HepG2 (cell line): ENCODE data around the gene LDLRAD3. TPM values are rescaled to one million over a fixed set of nuclear protein-coding genes. Genes with fewer than 3 reads are reported as not detected.

Experiments used
- ATAC-seq: fragments of 200-7000 bp; cut with Tn5 transposase; 3 replicates; pipeline ENCODE4 v1.9.1; 2020; ENCODE audit warnings: mild to moderate bottlenecking, moderate library complexity
- BruUV-seq: library from RNA; stranded (reverse); fragments of 400-500 nt; replicated peaks from 2 replicates; lab custom pipeline; 2021; lab: Mats Ljungman, UMichigan
- CTCF ChIA-PET: fragments of 300-600 bp; formaldehyde crosslinking; extraction: SDS; loops from one replicate; lab custom pipeline; 2021; ENCODE audit warnings: low total read pairs, inconsistent platforms, low intra/inter-chr PET ratio; lab: Yijun Ruan, JAX
- POLR2A ChIA-PET: fragments of 350-600 bp; sonication (Branson Sonifier 250); formaldehyde crosslinking; loops from one replicate; lab custom pipeline; 2020; ENCODE audit warnings: antibody characterized with exemption, inconsistent platforms; lab: Yijun Ruan, JAX
- DNase-seq: peaks from one replicate; pipeline ENCODE4 v3.0.0-alpha.2; 2015; ENCODE audit warnings: low spot score
- FAIRE-seq: peaks from 3 replicates; lab custom pipeline; 2011; peaks lifted over from hg19 to GRCh38; lab: Jason Lieb, UNC
- H2AFZ ChIP-seq: one replicate; pipeline ENCODE4 v1.6.1; 2011; ENCODE audit warnings: low read length, inconsistent platforms
- H3K27ac ChIP-seq: fragments of 300-600 bp; 3 replicates; pipeline ENCODE4 v1.8.0; 2011; ENCODE audit warnings: mixed run types, mild to moderate bottlenecking, mixed read lengths, low read length, inconsistent platforms; ENCODE audit not compliant: insufficient read depth; ENCODE audit errors: extremely low read length
- H3K27me3 ChIP-seq, 2 experiments: fragments of 200-600 bp in 1 of 2; 2 replicates in 1 of 2; 3 replicates in 1 of 2; pipeline versions ENCODE4 v1.6.0 to v1.8.0; 2011; ENCODE audit warnings: low read length in 2 of 2, mild to moderate bottlenecking in 2 of 2, moderate library complexity in 2 of 2, inconsistent platforms in 1 of 2; ENCODE audit not compliant: insufficient read depth in 2 of 2, control insufficient read depth in 1 of 2
- H3K36me3 ChIP-seq, 2 experiments: fragments of 200-600 bp in 1 of 2; replicated peaks in 1 of 2; 2 replicates in 1 of 2; 3 replicates in 1 of 2; pipeline versions ENCODE4 v1.5.1 to v1.8.0; 2011; ENCODE audit warnings: low read length in 2 of 2, inconsistent platforms in 1 of 2; ENCODE audit not compliant: insufficient read depth in 2 of 2, control insufficient read depth in 1 of 2
- H3K4me1 ChIP-seq: 2 replicates; pipeline ENCODE4 v1.5.1; 2012; ENCODE audit warnings: low read length, inconsistent platforms; ENCODE audit not compliant: insufficient read depth
- H3K4me2 ChIP-seq: 2 replicates; pipeline ENCODE4 v1.6.0; 2011; ENCODE audit warnings: low read depth, low read length, inconsistent platforms
- H3K4me3 ChIP-seq, 3 experiments: fragments of 200-600 bp in 1 of 3; sonication (generic), shearing (Covaris generic) in 1 of 3; replicated peaks in 1 of 3; 2 replicates each; pipeline ENCODE4 v1.5.1; 2011 to 2016; ENCODE audit warnings: low read length in 3 of 3, inconsistent platforms in 2 of 3, low read depth in 2 of 3, mild to moderate bottlenecking in 2 of 3, control low read depth in 1 of 3, mixed read lengths in 1 of 3; ENCODE audit not compliant: insufficient read depth in 1 of 3
- H3K79me2 ChIP-seq: one replicate; pipeline ENCODE4 v1.6.1; 2011; ENCODE audit warnings: low read length, inconsistent platforms; ENCODE audit not compliant: insufficient read depth
- H3K9ac ChIP-seq: 2 replicates; pipeline ENCODE4 v1.6.0; 2011; ENCODE audit warnings: mild to moderate bottlenecking, low read depth, low read length, inconsistent platforms; ENCODE audit not compliant: insufficient read depth
- H3K9me3 ChIP-seq: 2 replicates; pipeline ENCODE4 v1.5.1; 2012; ENCODE audit warnings: mild to moderate bottlenecking, low read length
- H4K20me1 ChIP-seq: 2 replicates; pipeline ENCODE4 v1.6.0; 2011; ENCODE audit warnings: inconsistent platforms, mild to moderate bottlenecking, low read length, moderate library complexity; ENCODE audit not compliant: insufficient read depth
- CBX5 ChIP-seq: sonication (generic); formaldehyde crosslinking; IDR thresholded peaks from 2 replicates; pipeline ENCODE4 v1.4.0; 2020; ENCODE audit warnings: missing genetic modification reagents, borderline replicate concordance
- FOXM1 ChIP-seq: sonication (generic); formaldehyde crosslinking; IDR thresholded peaks from 2 replicates; pipeline ENCODE4 v1.5.0; 2020; ENCODE audit warnings: missing genetic modification reagents
- GABPA ChIP-seq, 2 experiments: IDR thresholded peaks; 2 replicates each; pipeline ENCODE4 v1.6.1; 2011 to 2016; ENCODE audit warnings: low read depth in 2 of 2, low read length in 1 of 2, missing biosample characterization in 1 of 2, missing genetic modification characterization in 1 of 2
- KAT2B ChIP-seq: fragments of 150-350 bp; IDR thresholded peaks from 2 replicates; pipeline ENCODE4 v1.6.1; 2014; ENCODE audit warnings: low read depth, low read length, borderline replicate concordance
- MTA3 ChIP-seq: sonication (generic); formaldehyde crosslinking; IDR thresholded peaks from 2 replicates; pipeline ENCODE4 v1.4.0; 2020; ENCODE audit warnings: missing genetic modification reagents
- POLR2G ChIP-seq: fragments of 200-400 bp; formaldehyde crosslinking; IDR thresholded peaks from 2 replicates; pipeline ENCODE4 v1.6.1; 2018; ENCODE audit warnings: mild to moderate bottlenecking, low read depth, low read length, moderate library complexity
- RCOR2 ChIP-seq: IDR thresholded peaks from 2 replicates; pipeline ENCODE4 v1.6.1; 2016; ENCODE audit warnings: missing biosample characterization, missing genetic modification reagents
- SCMH1 ChIP-seq: sonication (generic); formaldehyde crosslinking; IDR thresholded peaks from 2 replicates; pipeline ENCODE4 v1.9.0; 2021; ENCODE audit warnings: missing genetic modification reagents, mild to moderate bottlenecking, borderline replicate concordance
- SP5 ChIP-seq: IDR thresholded peaks from 2 replicates; pipeline ENCODE4 v1.6.1; 2016; ENCODE audit warnings: low read depth, borderline replicate concordance
- ZNF3 ChIP-seq: IDR thresholded peaks from 2 replicates; pipeline ENCODE4 v1.7.0; 2017; ENCODE audit warnings: inconsistent platforms
- ZSCAN25 ChIP-seq: sonication (generic); formaldehyde crosslinking; IDR thresholded peaks from 2 replicates; pipeline ENCODE4 v1.8.0; 2022; ENCODE audit warnings: mild to moderate bottlenecking, missing genetic modification reagents
- WGBS: methylation state at CpG from one replicate; pipeline ENCODE4 v1.1.6; 2017; ENCODE audit warnings: low lambda C conversion rate; 5-methylcytosine and 5-hydroxymethylcytosine counted together
- in situ Hi-C: cut with HindIII; loops from 2 replicates; pipeline ENCODE4 v1.10.0; 2017; ENCODE audit warnings: low pct_unique_long_range_greater_than_20kb; ENCODE audit not compliant: extremely low pct_ligation_motif_present
- intact Hi-C: fragments of 100-400 bp; cut with micrococcal nuclease; formaldehyde crosslinking; loops from one replicate; pipeline ENCODE4 v1.10.0; 2022; ENCODE audit not compliant: unreplicated experiment
- polyA plus RNA-seq, 8 experiments: library from polyadenylated mRNA; depleted of rRNA in 3 of 8; stranded (reverse) in 7 of 8; unstranded in 1 of 8; fragments of >200 nt; fragmentation: Illumina TruSeq in 4 of 8; extraction: Trizol in 4 of 8; gene quantifications; 2 replicates each; pipeline versions ENCODE4 v1.2.1 to v1.2.3, GENCODE V29; 2011 to 2016; ENCODE audit warnings: low read depth in 4 of 8, missing spikeins in 1 of 8, mixed read lengths in 1 of 8; ENCODE audit not compliant: insufficient read depth in 1 of 8
- total RNA-seq, 5 experiments: library from RNA; depleted of rRNA; stranded (reverse); fragments of >200 nt; fragmentation: Illumina TruSeq; extraction: Trizol; gene quantifications; 2 replicates each; pipeline ENCODE4 v1.2.3, GENCODE V29; 2016; ENCODE audit warnings: low read depth in 1 of 5
- TF ChIP-seq, protein P1 (sequence below): IDR thresholded peaks from 2 replicates; pipeline ENCODE4 v1.6.1; 2016; ENCODE audit warnings: missing genetic modification reagents, missing compliant biosample characterization
- TF ChIP-seq, protein P2 (sequence below): sonication (generic); formaldehyde crosslinking; conservative IDR thresholded peaks from 2 replicates; pipeline ENCODE4 v1.8.0; 2022; ENCODE audit warnings: low read depth, missing genetic modification reagents

Gene LDLRAD3
- total and polyA plus RNA-seq, 2 of the 13 experiments (the other 11 are each of a cell fraction or from before 2014, with no cell fraction given), result 0.50 to 0.60 TPM

DNA sequence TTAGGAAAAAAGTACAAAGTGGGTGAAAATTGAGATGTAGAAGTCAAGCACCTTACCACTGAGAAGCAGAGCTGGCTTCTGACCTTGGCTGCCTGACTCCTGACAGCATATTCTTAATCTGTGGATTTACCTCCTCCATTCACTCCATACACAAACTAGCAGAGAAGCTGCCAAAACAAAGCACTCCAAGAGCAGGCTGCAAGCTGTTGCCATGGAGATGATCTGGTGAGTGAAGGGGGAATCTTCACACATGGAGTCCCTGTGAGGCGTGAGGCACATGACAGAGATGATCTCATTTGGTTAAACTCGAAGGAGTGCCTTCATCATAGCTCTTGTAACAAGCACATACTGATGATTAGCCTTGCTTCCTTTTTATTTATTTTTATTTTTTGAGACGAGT lies 329.2 kb downstream of the LDLRAD3 start:
- intact Hi-C loops, result no loop called here
- TF ChIP-seq KAT2B (no peak), FOXM1 (CRISPR knock-in tag) (no peak), ZNF3 (no peak), CBX5 (no peak), GABPA (IDR thresholded peaks at IDR 0.05; ENCODE audit: low read depth, low read length) (no peak), GABPA (CRISPR knock-in tag; IDR thresholded peaks at IDR 0.05; ENCODE audit: low read depth) (no peak), POLR2G (no peak), MTA3 (CRISPR knock-in tag) (no peak), SP5 (CRISPR knock-in tag) (no peak)
- TF ChIP-seq, protein P1, sequence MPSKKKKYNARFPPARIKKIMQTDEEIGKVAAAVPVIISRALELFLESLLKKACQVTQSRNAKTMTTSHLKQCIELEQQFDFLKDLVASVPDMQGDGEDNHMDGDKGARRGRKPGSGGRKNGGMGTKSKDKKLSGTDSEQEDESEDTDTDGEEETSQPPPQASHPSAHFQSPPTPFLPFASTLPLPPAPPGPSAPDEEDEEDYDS, result no peak
- in situ Hi-C loops, result loop anchor here (25.0 kb wide), 1 partner anchor 786 kb away; no protein-coding TSS in a partner anchor
- 95% methylated on average over 3 of the region's 3 CpGs for WGBS
- ChIA-PET POLR2A (no interaction called here), CTCF (no interaction called here)
- Histone ChIP-seq H2AFZ (no peak overlapping the region), H3K4me2 (no peak overlapping the region), H3K27me3 (no peaks in the 10 kb centered on the region), H3K9ac (no peak overlapping the region), H3K27ac (no peak overlapping the region), H3K4me3 (no peak overlapping the region), H3K79me2 (no peaks in the 10 kb centered on the region), H3K9me3 (no peaks in the 10 kb centered on the region), H3K36me3 (peaks cover 8 to 25% of the 10 kb centered on the region in 2 experiments; a peak in 4 of 5 replicates), H4K20me1 (no peaks in the 10 kb centered on the region), H3K4me1 (no peaks in the 10 kb centered on the region)
- ATAC-seq (no peak), FAIRE-seq (no peak), DNase-seq (no peak)
- BruUV-seq, result no TSS peak

DNA sequence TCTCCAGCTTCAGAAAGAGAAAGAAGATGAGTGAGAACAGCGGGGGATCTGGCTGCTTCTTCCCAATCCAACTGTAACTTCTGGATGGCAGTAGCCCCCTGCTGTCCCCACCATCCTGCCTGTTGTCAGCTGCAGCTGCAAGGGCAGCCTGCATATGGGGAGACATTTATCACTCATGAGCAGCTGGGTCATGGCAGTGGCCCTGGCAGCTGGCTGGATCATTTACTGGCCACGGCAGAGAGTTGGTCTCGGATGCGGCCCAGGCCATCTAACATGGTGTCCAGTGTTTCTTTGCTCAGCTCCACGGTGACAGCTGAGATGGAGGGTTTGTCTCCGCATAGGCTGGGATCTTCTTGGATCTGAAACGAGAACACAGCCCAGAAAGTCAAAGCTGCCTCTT lies 330.6 kb downstream of the LDLRAD3 start:
- Histone ChIP-seq H3K9me3 (no peaks in the 10 kb centered on the region), H2AFZ (no peak overlapping the region), H3K4me1 (no peaks in the 10 kb centered on the region), H3K9ac (no peak overlapping the region), H3K27ac (no peak overlapping the region), H3K36me3 (peaks cover 11 to 28% of the 10 kb centered on the region in 2 experiments; a peak in 4 of 5 replicates), H3K4me3 (no peak overlapping the region), H3K4me2 (no peak overlapping the region), H3K79me2 (no peaks in the 10 kb centered on the region), H4K20me1 (no peaks in the 10 kb centered on the region), H3K27me3 (no peaks in the 10 kb centered on the region)
- no peak for FAIRE-seq
- 95% methylated on average over 7 of the region's 7 CpGs for WGBS
- BruUV-seq, result no TSS peak
- CTCF ChIA-PET, result no interaction called here
- POLR2A ChIA-PET, result no interaction called here
- no peak for ATAC-seq
- DNase-seq, result no peak
- in situ Hi-C loops, result loop anchor here (25.0 kb wide), 1 partner anchor 787 kb away; no protein-coding TSS in a partner anchor
- TF ChIP-seq ZSCAN25 (CRISPR knock-in tag) (no peak), SCMH1 (CRISPR knock-in tag) (no peak), RCOR2 (CRISPR knock-in tag) (no peak)
- TF ChIP-seq, protein P2, sequence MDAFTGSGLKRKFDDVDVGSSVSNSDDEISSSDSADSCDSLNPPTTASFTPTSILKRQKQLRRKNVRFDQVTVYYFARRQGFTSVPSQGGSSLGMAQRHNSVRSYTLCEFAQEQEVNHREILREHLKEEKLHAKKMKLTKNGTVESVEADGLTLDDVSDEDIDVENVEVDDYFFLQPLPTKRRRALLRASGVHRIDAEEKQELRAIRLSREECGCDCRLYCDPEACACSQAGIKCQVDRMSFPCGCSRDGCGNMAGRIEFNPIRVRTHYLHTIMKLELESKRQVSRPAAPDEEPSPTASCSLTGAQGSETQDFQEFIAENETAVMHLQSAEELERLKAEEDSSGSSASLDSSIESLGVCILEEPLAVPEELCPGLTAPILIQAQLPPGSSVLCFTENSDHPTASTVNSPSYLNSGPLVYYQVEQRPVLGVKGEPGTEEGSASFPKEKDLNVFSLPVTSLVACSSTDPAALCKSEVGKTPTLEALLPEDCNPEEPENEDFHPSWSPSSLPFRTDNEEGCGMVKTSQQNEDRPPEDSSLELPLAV (CRISPR knock-in tag), result no peak
- intact Hi-C loops, result no loop called here
